Calu3 (cell line): ENCODE data around the gene MISFA. TPM values are rescaled to one million over a fixed set of nuclear protein-coding genes. Genes with fewer than 3 reads are reported as not detected.
A peak's percentile ranks its signal among the peaks of the same experiment; 100 is the strongest.

Source experiments
- Bru-seq: library from RNA; stranded (reverse); fragments of 400-500 nt; gene quantifications from one replicate; lab custom pipeline; 2021; lab: Mats Ljungman, UMichigan
- BruChase-seq, 2 experiments: library from RNA; stranded (reverse); fragments of 400-500 nt; gene quantifications; one replicate each; lab custom pipeline; 2021; lab: Mats Ljungman, UMichigan
- BruUV-seq: library from RNA; stranded (reverse); fragments of 400-500 nt; replicated peaks from 2 replicates; lab custom pipeline; 2021; lab: Mats Ljungman, UMichigan
- CTCF ChIA-PET: fragments of 300-600 bp; sonication (Branson Sonifier 250); formaldehyde crosslinking; loops from one replicate; lab custom pipeline; 2022; ENCODE audit warnings: antibody characterized with exemption; lab: Charles Lee
- DNase-seq: peaks from one replicate; pipeline ENCODE4 v3.0.0; 2022
- H3K27ac Mint-ChIP-seq: one replicate; pipeline ENCODE4 v1.8.0; 2022; ENCODE audit warnings: mixed read lengths; ENCODE audit not compliant: unreplicated experiment
- H3K27me3 Mint-ChIP-seq: one replicate; pipeline ENCODE4 v1.8.0; 2022; ENCODE audit warnings: mixed read lengths; ENCODE audit not compliant: unreplicated experiment
- H3K36me3 Mint-ChIP-seq: one replicate; pipeline ENCODE4 v1.8.0; 2022; ENCODE audit warnings: mild to moderate bottlenecking, moderate library complexity, mixed read lengths; ENCODE audit not compliant: insufficient read depth, unreplicated experiment
- H3K4me1 Mint-ChIP-seq: one replicate; pipeline ENCODE4 v1.8.0; 2022; ENCODE audit warnings: mild to moderate bottlenecking, low read depth, mixed read lengths; ENCODE audit not compliant: unreplicated experiment
- H3K4me3 Mint-ChIP-seq: one replicate; pipeline ENCODE4 v1.8.0; 2022; ENCODE audit warnings: mild to moderate bottlenecking, low read depth, moderate library complexity, mixed read lengths; ENCODE audit not compliant: unreplicated experiment
- H3K9me3 Mint-ChIP-seq: one replicate; pipeline ENCODE4 v1.8.0; 2022; ENCODE audit warnings: low read depth, mixed read lengths; ENCODE audit not compliant: unreplicated experiment
- CTCF ChIP-seq: fragments of 200-600 bp; IDR thresholded peaks from one replicate; pipeline ENCODE4 v1.8.0; 2022; ENCODE audit warnings: antibody characterized with exemption; ENCODE audit not compliant: unreplicated experiment
- intact Hi-C: fragments of 100-400 bp; cut with micrococcal nuclease; formaldehyde crosslinking; loops from one replicate; pipeline ENCODE4 v1.10.0; 2022; ENCODE audit not compliant: unreplicated experiment
- long read RNA-seq: library from polyadenylated mRNA; stranded (forward); transcript quantifications from one replicate; pipeline ENCODE4 v2.0.0, GENCODE V29; 2022
- total RNA-seq: library from RNA; stranded (reverse); gene quantifications from 2 replicates; pipeline ENCODE4 v1.2.3, GENCODE V29; 2022

MISFA gene
- total RNA-seq = 5.5 and 7.3 TPM in 2 replicates
- Bru-seq, nascent RNA = percentile 55 among the genes with signal in this experiment
- percentile 63 among the genes with signal in this experiment for BruChase-seq, experiment 1, labeled RNA remaining after a 6-hour chase
- percentile 62 among the genes with signal in this experiment for BruChase-seq, experiment 2, labeled RNA remaining after a 2-hour chase
- long read RNA-seq, partial matches to known transcripts = 0 of 17 reads
- long read RNA-seq, other reads (novel, unspliced or antisense) = 17 of 17 reads

- CTCF ChIA-PET = no interaction called here
- no peak within 1 kb of the TSS for H3K27ac Mint-ChIP-seq
- no peak for DNase-seq
- no peak for TF ChIP-seq CTCF
- no peaks in the 10 kb centered on the region for H3K27me3 Mint-ChIP-seq
- H3K36me3 Mint-ChIP-seq = peaks cover 14% of the 10 kb centered on the region
- H3K4me3 Mint-ChIP-seq = no peak within 1 kb of the TSS
- BruUV-seq = no TSS peak
- intact Hi-C loops = no loop called here
- no peaks in the 10 kb centered on the region for H3K9me3 Mint-ChIP-seq
- H3K4me1 Mint-ChIP-seq = no peaks in the 10 kb centered on the region
Observed at GRCh38 chr11:18599739-18600230, at the start of gene MISFA. TSS of gene MISFA (plus strand) at chr11:18599789. CDS start at chr11:18599929, 140 bp downstream.

GRCh38 chr11:18563090-18563730 is 36.4 kb upstream of the MISFA start:
- peaks cover 14% of the 10 kb centered on the region for H3K36me3 Mint-ChIP-seq
- intact Hi-C loops = no loop called here
- H3K4me3 Mint-ChIP-seq = no peak overlapping the region
- no peak for DNase-seq
- H3K27ac Mint-ChIP-seq = no peak overlapping the region
- no peaks in the 10 kb centered on the region for H3K9me3 Mint-ChIP-seq
- BruUV-seq = no TSS peak
- TF ChIP-seq CTCF = no peak
- H3K27me3 Mint-ChIP-seq = no peaks in the 10 kb centered on the region
- CTCF ChIA-PET = no interaction called here
- no peaks in the 10 kb centered on the region for H3K4me1 Mint-ChIP-seq

DNA sequence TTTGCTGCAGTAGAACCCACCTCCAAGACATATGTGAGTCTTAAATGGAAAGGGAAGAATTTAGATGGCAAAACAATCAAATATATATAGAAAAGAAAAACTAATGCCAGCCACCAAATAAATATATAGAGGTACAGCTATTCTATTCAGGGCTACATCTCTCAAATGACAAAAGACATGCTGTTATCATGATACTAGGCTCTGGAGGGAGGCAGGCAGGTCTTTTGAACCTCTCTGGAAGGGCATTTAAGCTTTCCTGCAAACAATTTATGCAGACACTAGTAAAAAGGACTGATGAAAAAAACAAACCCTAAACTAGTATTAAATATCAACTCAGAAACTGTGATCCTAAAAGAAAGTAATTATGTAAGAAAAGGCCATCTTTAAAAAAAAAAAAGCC is 35.4 kb upstream of the MISFA start:
- Mint-ChIP-seq H3K36me3 (peaks cover 12% of the 10 kb centered on the region), H3K27me3 (no peaks in the 10 kb centered on the region), H3K4me1 (no peaks in the 10 kb centered on the region), H3K9me3 (no peaks in the 10 kb centered on the region), H3K27ac (no peak overlapping the region), H3K4me3 (no peak overlapping the region)
- TF ChIP-seq CTCF = no peak
- no peak for DNase-seq
- CTCF ChIA-PET = interaction anchor here (0.7 to 1.2 kb wide), 3 partner anchors 9 to 57 kb away, joined by 3 to 4 read pairs (median 3); no protein-coding TSS in a partner anchor
- intact Hi-C loops = no loop called here
- no TSS peak for BruUV-seq

- intact Hi-C loops = no loop called here
- Mint-ChIP-seq H3K9me3 (no peaks in the 10 kb centered on the region), H3K27me3 (no peaks in the 10 kb centered on the region), H3K4me3 (no peak overlapping the region), H3K4me1 (no peaks in the 10 kb centered on the region), H3K36me3 (peaks cover under 1% of the 10 kb centered on the region), H3K27ac (no peak overlapping the region)
- DNase-seq = no peak
- BruUV-seq = no TSS peak
- no peak for TF ChIP-seq CTCF
- CTCF ChIA-PET = interaction anchor here (0.6 to 0.7 kb wide), 3 partner anchors 121 to 459 kb away, joined by 3 to 5 read pairs (median 4); no protein-coding TSS in a partner anchor
Observed at GRCh38 chr11:18566406-18566805, 33.2 kb upstream of the MISFA start.
